ENCODE data around the gene DPCD.
"Not testable (repeated sequence)": the region's sequence is repeated elsewhere in the genome, so short reads cannot be mapped to it uniquely, and the experiment has no call there.

The DPCD gene

GRCh38 chr10:101616415-101617101, 28.4 kb downstream of the DPCD start:
- Histone ChIP-seq H3K9ac (ENCODE audit: low read depth, low read length) (no peak overlapping the region), H3K36me3 (ENCODE audit: insufficient read depth, low read length) (no peaks in the 10 kb centered on the region), H3K9me3 (ENCODE audit: control insufficient read depth, insufficient read depth, low read length) (no peaks in the 10 kb centered on the region), H3K4me1 (ENCODE audit: insufficient read depth, low read length) (peaks cover 15% of the 10 kb centered on the region)

- Histone ChIP-seq H3K36me3 (ENCODE audit: insufficient read depth, low read length) (no peaks in the 10 kb centered on the region), H3K4me1 (ENCODE audit: insufficient read depth, low read length) (peaks cover 15% of the 10 kb centered on the region), H3K9me3 (ENCODE audit: control insufficient read depth, insufficient read depth, low read length) (no peaks in the 10 kb centered on the region), H3K9ac (ENCODE audit: low read depth, low read length) (no peak overlapping the region)
Measured at GRCh38 chr10:101617102-101617823, 29.1 kb downstream of the DPCD start.

- no peaks in the 10 kb centered on the region for H3K36me3 ChIP-seq (ENCODE audit: insufficient read depth, low read length)
- no peaks in the 10 kb centered on the region for H3K9me3 ChIP-seq (ENCODE audit: control insufficient read depth, insufficient read depth, low read length)
- peaks cover 15% of the 10 kb centered on the region for H3K4me1 ChIP-seq (ENCODE audit: insufficient read depth, low read length)
- no peak overlapping the region for H3K9ac ChIP-seq (ENCODE audit: low read depth, low read length)
Measured at GRCh38 chr10:101617824-101618568, 29.9 kb downstream of the DPCD start.

GRCh38 chr10:101618871-101619270, 30.8 kb downstream of the DPCD start:
- no peaks in the 10 kb centered on the region for H3K9me3 ChIP-seq (ENCODE audit: control insufficient read depth, insufficient read depth, low read length)
- H3K9ac ChIP-seq (ENCODE audit: low read depth, low read length) = no peak overlapping the region
- H3K4me1 ChIP-seq (ENCODE audit: insufficient read depth, low read length) = peaks cover 15% of the 10 kb centered on the region
- no peaks in the 10 kb centered on the region for H3K36me3 ChIP-seq (ENCODE audit: insufficient read depth, low read length)

- Histone ChIP-seq H3K9me3 (ENCODE audit: control insufficient read depth, insufficient read depth, low read length) (no peaks in the 10 kb centered on the region), H3K9ac (ENCODE audit: low read depth, low read length) (no peak overlapping the region), H3K4me1 (ENCODE audit: insufficient read depth, low read length) (peaks cover 8% of the 10 kb centered on the region), H3K36me3 (ENCODE audit: insufficient read depth, low read length) (0 out of 2 replicates have a peak, but pooled peaks cover 4% of the 10 kb centered on the region)
Measured at GRCh38 chr10:101619983-101620382, 31.9 kb downstream of the DPCD start.

GRCh38 chr10:101623528-101623927, 35.4 kb downstream of the DPCD start:
- Histone ChIP-seq H3K9ac (ENCODE audit: low read depth, low read length) (no peak overlapping the region), H3K4me1 (ENCODE audit: insufficient read depth, low read length) (no peaks in the 10 kb centered on the region), H3K9me3 (ENCODE audit: control insufficient read depth, insufficient read depth, low read length) (no peaks in the 10 kb centered on the region), H3K36me3 (ENCODE audit: insufficient read depth, low read length) (0 out of 2 replicates have a peak, but pooled peaks cover 4% of the 10 kb centered on the region)

- H3K36me3 ChIP-seq (ENCODE audit: insufficient read depth, low read length) = 0 out of 2 replicates have a peak, but pooled peaks cover 4% of the 10 kb centered on the region
- H3K9me3 ChIP-seq (ENCODE audit: control insufficient read depth, insufficient read depth, low read length) = no peaks in the 10 kb centered on the region
- no peak overlapping the region for H3K9ac ChIP-seq (ENCODE audit: low read depth, low read length)
- H3K4me1 ChIP-seq (ENCODE audit: insufficient read depth, low read length) = no peaks in the 10 kb centered on the region
Measured at GRCh38 chr10:101624526-101625102, 36.5 kb downstream of the DPCD start.

- H3K9me3 ChIP-seq (ENCODE audit: control insufficient read depth, insufficient read depth, low read length) = no peaks in the 10 kb centered on the region; the same call in 1 of the 2 replicates
- H3K4me1 ChIP-seq (ENCODE audit: insufficient read depth, low read length) = no peaks in the 10 kb centered on the region
- 0 out of 2 replicates have a peak, but pooled peaks cover 4% of the 10 kb centered on the region for H3K36me3 ChIP-seq (ENCODE audit: insufficient read depth, low read length)
- H3K9ac ChIP-seq (ENCODE audit: low read depth, low read length) = no peak overlapping the region
Measured at GRCh38 chr10:101625821-101626412, 37.8 kb downstream of the DPCD start.

GRCh38 chr10:101629837-101630632, 41.9 kb downstream of the DPCD start:
- no peaks in the 10 kb centered on the region; the same call in 1 of the 2 replicates for H3K9me3 ChIP-seq (ENCODE audit: control insufficient read depth, insufficient read depth, low read length)
- no peak overlapping the region for H3K9ac ChIP-seq (ENCODE audit: low read depth, low read length)
- no peaks in the 10 kb centered on the region for H3K36me3 ChIP-seq (ENCODE audit: insufficient read depth, low read length)

GRCh38 chr10:101630633-101630920, 42.5 kb downstream of the DPCD start:
- Histone ChIP-seq H3K9ac (ENCODE audit: low read depth, low read length) (no peak overlapping the region), H3K36me3 (ENCODE audit: insufficient read depth, low read length) (no peaks in the 10 kb centered on the region), H3K9me3 (ENCODE audit: control insufficient read depth, insufficient read depth, low read length) (no peaks in the 10 kb centered on the region; the same call in 1 of the 2 replicates), H3K4me1 (ENCODE audit: insufficient read depth, low read length) (no peaks in the 10 kb centered on the region)

More at GRCh38 chr10:101629837-101630632, 41.9 kb downstream of the DPCD start:
- H3K4me1 ChIP-seq (ENCODE audit: insufficient read depth, low read length) = no peaks in the 10 kb centered on the region

GRCh38 chr10:101631821-101632475, 43.8 kb downstream of the DPCD start:
- Histone ChIP-seq H3K9ac (ENCODE audit: low read depth, low read length) (no peak overlapping the region), H3K4me1 (ENCODE audit: insufficient read depth, low read length) (no peaks in the 10 kb centered on the region), H3K36me3 (ENCODE audit: insufficient read depth, low read length) (no peaks in the 10 kb centered on the region), H3K9me3 (ENCODE audit: control insufficient read depth, insufficient read depth, low read length) (no peaks in the 10 kb centered on the region; the same call in 1 of the 2 replicates)

- H3K4me1 ChIP-seq (ENCODE audit: insufficient read depth, low read length); H3K9me3 ChIP-seq (ENCODE audit: control insufficient read depth, insufficient read depth, low read length); H3K36me3 ChIP-seq (ENCODE audit: insufficient read depth, low read length); H3K9ac ChIP-seq (ENCODE audit: low read depth, low read length): not testable (repeated sequence)
Measured at GRCh38 chr10:101633510-101633909, 45.4 kb downstream of the DPCD start.
